HG03139 (cell line): ENCODE measurements around the gene NR5A2.

ENCODE experiments used
- ATAC-seq: cut with Tn5 transposase; IDR thresholded peaks from one replicate; pipeline ENCODE4 v1.9.1; 2021; ENCODE audit not compliant: unreplicated experiment

The NR5A2 gene

DNA sequence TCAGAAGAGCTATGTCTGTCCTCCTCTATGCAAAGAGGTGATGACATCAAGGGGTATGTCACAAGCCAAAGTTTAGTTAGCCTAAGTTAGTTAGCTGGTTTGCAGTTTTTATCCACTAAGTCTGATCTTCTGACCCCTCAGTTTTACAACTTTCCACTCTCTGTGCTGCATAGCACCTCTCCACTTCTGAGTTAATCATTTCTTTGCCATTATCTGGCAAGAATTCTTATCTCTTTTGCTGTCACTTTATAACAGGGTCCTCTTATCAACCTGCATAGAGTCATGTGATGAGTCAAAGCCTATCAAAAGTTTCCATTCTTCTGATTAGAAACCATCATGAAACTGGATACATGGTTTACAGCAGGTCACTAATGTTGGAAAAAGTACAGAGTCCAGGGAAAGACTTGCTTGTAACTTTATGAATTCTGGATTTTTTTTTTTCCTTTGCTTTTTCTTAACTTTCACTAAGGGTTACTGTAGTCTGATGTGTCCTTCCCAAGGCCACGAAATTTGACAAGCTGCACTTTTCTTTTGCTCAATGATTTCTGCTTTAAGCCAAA is at the start of gene NR5A2:
Gene NR5A2, plus strand, starts transcription at position 447 of the 560 bp plus-strand sequence. CDS start 138 bp downstream, outside the sequence.
- no peak for ATAC-seq

- ATAC-seq, result no peak
These were observed 49.0 kb upstream of the NR5A2 start for GRCh38 chr1:199978408-199978940.

DNA sequence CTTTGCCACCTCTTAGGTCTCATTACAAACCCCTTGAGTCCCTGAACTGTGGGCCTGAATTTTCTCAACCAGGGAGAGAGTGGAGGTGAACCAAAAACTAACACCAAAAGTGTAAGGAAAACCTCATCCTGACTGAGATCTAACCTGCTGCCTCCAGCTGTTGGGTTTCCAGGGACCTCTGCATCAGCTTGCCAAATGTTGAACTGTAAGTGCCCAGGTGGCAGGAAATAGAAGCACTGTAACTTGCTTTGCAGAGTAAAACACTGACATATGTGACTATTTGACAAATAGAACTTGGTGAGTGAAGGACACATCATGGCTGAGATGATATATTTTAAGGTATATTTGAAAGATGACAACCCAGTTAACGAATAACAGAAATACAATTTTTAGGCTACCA is 48.4 kb upstream of the NR5A2 start:
- no peak for ATAC-seq

DNA sequence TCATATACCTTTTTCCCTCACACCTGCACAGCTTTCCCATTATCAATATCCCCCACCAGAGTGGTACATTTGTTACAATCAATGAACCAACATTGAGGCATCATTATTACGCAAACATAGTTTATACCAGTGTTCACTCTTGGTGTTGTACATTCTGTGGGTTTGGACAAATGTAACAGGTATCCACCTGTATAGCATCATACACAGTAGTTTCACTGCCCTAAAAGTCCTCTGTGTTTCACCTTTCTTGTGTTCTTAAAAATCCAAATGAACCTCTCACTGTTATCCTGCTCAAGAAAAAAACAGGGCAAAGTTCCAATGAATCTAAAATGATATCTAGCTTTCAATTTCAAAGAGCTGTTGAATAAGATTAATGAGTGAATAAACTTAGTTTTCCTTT is 45.9 kb upstream of the NR5A2 start:
- ATAC-seq, result no peak

DNA sequence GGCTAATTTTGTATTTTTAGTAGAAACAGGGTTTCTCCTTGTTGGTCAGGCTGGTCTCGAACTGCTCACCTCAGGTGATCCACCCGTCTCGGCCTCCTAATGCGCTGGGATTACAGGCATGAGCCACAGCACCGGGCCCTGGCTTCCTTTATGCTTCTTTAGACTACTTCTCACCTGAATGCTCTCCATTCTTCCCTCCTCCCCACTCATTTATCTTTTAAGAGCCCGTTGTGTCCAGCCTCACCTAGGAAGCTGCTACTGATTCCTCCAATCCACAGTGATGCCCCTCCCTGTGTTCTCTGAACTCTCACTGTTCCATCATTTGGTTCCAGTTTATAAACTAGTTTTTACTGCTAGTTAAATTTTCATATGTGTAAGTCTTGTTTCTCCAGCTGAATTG is 44.9 kb upstream of the NR5A2 start:
- no peak for ATAC-seq

GRCh38 chr1:199983531-199983930 is 44.0 kb upstream of the NR5A2 start:
- no peak for ATAC-seq

- ATAC-seq, result no peak
These were observed 32.3 kb upstream of the NR5A2 start for GRCh38 chr1:199995096-199995685.

- ATAC-seq, result no peak
These were observed 22.3 kb upstream of the NR5A2 start for GRCh38 chr1:200005165-200005564.

DNA sequence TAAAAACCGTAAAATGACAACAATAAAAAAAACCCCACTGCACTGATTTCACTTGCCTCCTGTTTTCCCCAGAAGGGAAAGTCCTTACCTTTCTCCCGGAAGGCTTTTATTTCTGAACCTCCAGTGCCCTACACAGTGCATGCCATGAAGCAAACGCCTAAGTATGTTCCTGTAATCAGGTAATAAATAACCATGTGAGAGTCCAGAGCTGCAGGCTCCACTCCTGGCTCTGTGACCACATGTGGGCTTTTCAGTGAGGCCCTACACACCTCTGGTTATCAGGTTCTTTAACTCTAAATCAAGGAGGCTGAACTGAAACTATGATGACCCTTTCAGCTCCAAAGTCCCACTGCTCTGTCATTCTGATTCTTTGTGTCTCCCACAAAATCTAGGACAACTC is 20.8 kb upstream of the NR5A2 start:
- ATAC-seq, result no peak

- no peak for ATAC-seq
These were observed 11.7 kb upstream of the NR5A2 start for GRCh38 chr1:200015811-200016210.

GRCh38 chr1:200021577-200022238 is 5.8 kb upstream of the NR5A2 start:
- no peak for ATAC-seq

DNA sequence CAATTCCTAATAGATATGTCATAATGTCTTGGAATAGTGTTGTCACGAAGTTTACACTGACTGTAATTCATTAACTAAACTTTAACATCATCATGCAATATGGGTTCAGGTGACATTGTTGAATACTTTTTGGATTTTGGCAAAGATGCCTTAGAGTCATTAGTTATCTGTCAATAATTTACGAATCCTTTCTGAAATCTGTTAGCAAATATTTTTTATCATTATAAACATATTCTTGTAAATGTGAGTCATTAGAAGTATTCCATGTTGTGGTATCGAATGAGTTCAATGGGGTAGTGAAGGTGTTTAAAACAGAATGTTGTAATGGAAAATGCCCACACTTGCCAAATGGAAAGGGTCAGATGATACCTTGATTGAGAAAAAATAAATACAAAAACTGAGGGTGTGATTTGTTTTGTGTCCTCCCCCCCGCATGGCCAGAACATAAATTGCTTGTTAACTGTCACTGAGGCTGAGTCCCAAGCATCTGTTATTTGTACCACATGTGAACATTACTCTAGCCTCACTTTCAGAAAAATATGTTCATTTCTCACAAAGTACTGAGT is 5.2 kb upstream of the NR5A2 start:
- no peak for ATAC-seq

- ATAC-seq, result no peak
These were observed 1.1 kb downstream of the NR5A2 start for GRCh38 chr1:200028586-200029034.

GRCh38 chr1:200029035-200029821 is 1.7 kb downstream of the NR5A2 start:
- no peak for ATAC-seq

DNA sequence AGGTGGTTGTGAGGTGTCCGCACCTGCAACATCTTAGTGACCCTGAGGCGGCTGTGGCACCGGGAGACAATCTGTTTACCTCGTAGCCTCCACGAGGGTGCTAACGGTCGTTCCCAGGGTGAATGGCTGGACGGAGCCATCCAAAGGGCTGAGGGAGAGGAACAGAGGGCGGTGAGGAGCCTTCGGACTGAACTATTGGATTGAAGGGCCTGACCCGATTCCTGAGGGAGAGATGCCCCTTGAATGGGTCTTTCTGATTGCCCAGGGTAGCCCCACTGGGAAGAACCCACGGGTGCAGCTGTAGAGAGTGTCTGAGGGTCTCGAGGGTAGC is 2.3 kb downstream of the NR5A2 start:
- ATAC-seq, result no peak

DNA sequence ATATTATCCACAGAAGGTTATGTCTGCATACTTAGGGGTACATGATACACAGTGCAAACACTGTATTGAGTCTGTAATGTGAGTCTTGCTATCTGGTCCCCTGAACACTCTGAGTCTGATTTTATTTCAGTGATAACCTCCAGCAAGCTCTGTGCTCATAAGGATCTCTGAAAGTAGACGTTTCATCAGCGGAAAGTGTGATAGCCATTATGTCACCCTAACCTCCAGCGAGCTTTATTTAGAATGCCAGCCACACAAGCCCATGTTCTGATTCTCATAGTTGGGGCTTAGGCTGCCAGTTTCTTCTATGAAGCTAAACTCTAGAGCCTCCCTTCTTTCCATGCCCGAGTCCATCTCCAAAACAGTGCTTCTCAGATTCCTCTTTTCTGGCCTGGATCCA is 3.3 kb downstream of the NR5A2 start:
- ATAC-seq, result no peak

GRCh38 chr1:200033511-200034261 is 6.2 kb downstream of the NR5A2 start:
- ATAC-seq, result no peak

DNA sequence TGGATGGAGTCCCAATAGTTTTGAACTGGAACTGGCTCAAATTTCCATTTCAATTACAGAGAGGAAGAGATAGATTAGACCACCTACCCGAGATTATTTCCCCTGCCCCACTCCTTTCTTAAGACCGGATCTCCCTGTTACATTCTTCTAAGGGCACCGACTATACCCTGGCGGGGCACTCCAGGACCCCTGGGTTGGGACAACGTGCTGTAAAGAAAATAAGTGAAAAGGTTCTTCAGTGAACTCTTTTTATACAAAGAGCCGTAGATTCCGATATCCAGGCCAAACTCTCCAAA is 6.7 kb downstream of the NR5A2 start:
- ATAC-seq, result no peak

DNA sequence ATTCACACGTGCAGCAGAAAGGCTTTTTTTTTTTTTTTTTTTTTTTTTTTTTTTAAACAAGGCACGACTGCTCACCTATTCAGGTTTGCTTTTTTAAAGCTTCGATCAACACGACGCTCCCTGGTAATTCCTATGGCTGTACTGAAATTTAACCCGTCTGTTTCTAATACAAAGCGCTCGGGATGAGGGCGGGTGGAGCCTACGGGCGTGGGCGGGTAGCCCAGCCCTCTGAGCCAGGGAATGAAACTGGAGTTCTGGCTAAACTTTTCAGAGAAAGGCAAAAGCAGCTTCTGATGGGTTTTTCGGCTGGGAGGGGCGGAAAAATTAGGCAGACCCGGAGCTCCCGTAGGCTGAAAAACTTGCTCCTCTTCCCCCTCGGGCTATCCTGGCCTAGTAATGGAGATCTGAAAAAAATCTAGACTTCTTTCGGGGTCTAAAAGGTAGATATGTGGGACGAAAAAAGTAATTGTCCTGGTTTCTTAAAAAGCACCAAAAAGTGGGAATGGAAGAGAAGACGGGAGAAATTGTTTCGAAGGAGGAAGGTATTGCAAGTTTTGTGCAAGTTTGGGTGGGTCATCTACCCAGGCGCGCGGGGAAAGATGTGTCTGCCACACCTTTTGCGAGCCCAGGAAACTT is 7.4 kb downstream of the NR5A2 start:
- ATAC-seq, result no peak

DNA sequence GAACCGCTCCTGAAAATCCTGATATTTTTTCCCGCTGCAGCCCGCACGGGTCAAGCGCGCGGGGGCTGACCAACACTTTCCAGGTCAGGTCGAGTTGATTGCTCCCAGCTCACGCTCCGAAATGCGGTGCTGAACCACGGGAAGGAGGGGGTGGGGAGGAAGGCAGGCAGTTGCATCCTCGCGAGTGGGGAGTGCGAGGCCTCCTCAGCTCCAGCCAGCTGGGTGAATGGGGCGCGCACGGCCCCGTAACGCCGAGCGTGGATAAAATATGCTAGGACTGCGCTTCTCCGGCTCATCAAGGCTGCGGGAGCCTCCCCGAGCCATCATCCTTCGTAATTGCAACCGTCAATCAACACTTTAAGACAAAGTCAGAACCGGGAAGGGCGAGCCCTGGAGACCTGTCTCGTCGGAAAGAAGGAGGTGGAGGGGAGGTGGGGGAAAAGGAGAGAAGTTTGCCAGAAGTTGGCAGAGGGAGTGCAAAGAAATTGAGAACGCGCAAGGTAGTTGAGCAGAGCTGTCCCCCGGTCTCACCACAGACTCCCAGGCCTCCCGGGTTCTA is 8.0 kb downstream of the NR5A2 start:
- ATAC-seq, result no peak
